ENCODE measurements around the gene PDAP1. TPM values are rescaled to one million over a fixed set of nuclear protein-coding genes. Genes with fewer than 3 reads are reported as not detected.
A peak's percentile ranks its signal among the peaks of the same experiment; 100 is the strongest.
"Not testable (repeated sequence)": the region's sequence is repeated elsewhere in the genome, so short reads cannot be mapped to it uniquely, and the experiment has no call there.

The PDAP1 gene
- total and polyA plus RNA-seq, 5 donors, result 85.9 to 167 (median 90.7) TPM

GRCh38 chr7:99447943-99448342 is 39.5 kb upstream of the PDAP1 start:
- H3K4me3 ChIP-seq (ENCODE audit: low read length), result no peak overlapping the region
- no peaks in the 10 kb centered on the region for H3K27me3 ChIP-seq (ENCODE audit: control insufficient read depth, insufficient read depth)
- DNase-seq, result peak in 1 of 3 donors; percentile 42
- intact Hi-C loops (cut with DNase I), result no loop called here
- H3K27ac ChIP-seq (ENCODE audit: low read length), result no peak overlapping the region
- WGBS, result 89% methylated on average over 10 of the region's 10 CpGs
- H3K9me3 ChIP-seq (ENCODE audit: control insufficient read depth, low read length), result no peaks in the 10 kb centered on the region
- no peak for ATAC-seq
- H3K4me1 ChIP-seq (ENCODE audit: control insufficient read depth, insufficient read depth, low read length), result no peaks in the 10 kb centered on the region

- no peak for ATAC-seq
- H3K9me3 ChIP-seq (ENCODE audit: control insufficient read depth, low read length), result no peaks in the 10 kb centered on the region
- intact Hi-C loops (cut with DNase I), result no loop called here
- no peaks in the 10 kb centered on the region for H3K4me1 ChIP-seq (ENCODE audit: control insufficient read depth, insufficient read depth, low read length)
- H3K4me3 ChIP-seq (ENCODE audit: low read length), result no peak overlapping the region
- no peak overlapping the region for H3K27ac ChIP-seq (ENCODE audit: low read length)
- H3K27me3 ChIP-seq (ENCODE audit: control insufficient read depth, insufficient read depth), result no peaks in the 10 kb centered on the region
- WGBS, result 84% methylated on average over 4 of the region's 4 CpGs
- DNase-seq, result no peak
These were observed 37.7 kb upstream of the PDAP1 start for GRCh38 chr7:99446096-99446495.

DNA sequence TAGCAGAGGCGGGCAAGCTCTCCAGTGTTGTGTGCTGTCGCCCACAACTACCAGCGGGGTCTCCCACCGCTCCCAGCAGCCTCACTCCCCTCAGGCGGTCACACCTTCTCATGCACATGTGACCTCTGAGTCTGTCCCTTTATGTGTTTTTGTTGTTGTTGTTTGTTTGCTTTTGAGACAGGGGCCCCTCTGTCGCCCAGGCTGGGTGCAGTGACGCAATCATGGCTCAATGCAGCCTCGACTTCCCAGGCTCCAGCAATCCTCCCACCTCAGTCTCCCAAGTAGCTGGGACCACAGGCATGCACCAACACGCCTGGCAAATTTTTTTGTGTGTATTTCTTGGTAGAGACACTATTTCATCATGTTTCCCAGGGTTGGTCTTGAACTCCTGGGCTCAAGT is 31.8 kb upstream of the PDAP1 start:
- H3K9me3 ChIP-seq (ENCODE audit: control insufficient read depth, low read length), result no peaks in the 10 kb centered on the region
- DNase-seq (peak in 1 of 3 donors; percentile 18), ATAC-seq (no peak)
- no peak overlapping the region for H3K27ac ChIP-seq (ENCODE audit: low read length)
- intact Hi-C loops (cut with DNase I), result no loop called here
- no peak overlapping the region for H3K4me3 ChIP-seq (ENCODE audit: low read length)
- H3K4me1 ChIP-seq (ENCODE audit: control insufficient read depth, insufficient read depth, low read length), result peaks cover 3% of the 10 kb centered on the region
- no peaks in the 10 kb centered on the region for H3K27me3 ChIP-seq (ENCODE audit: control insufficient read depth, insufficient read depth)
- WGBS, result 77% methylated on average over 9 of the region's 9 CpGs

GRCh38 chr7:99438573-99439480 is 30.4 kb upstream of the PDAP1 start, which contains the start of the genes CPSF4 and PTCD1:
Gene CPSF4, plus strand, starts transcription at chr7:99438943. Its CDS starts 140 bp downstream, at chr7:99439083.
Gene PTCD1, minus strand, starts transcription at chr7:99438798. Its CDS starts 3,556 bp downstream, at chr7:99435242.
- Histone ChIP-seq H3K4me1 (ENCODE audit: control insufficient read depth, insufficient read depth, low read length) (peaks cover 3% of the 10 kb centered on the region), H3K27me3 (ENCODE audit: control insufficient read depth, insufficient read depth) (no peaks in the 10 kb centered on the region), H3K4me3 (ENCODE audit: low read length) (peak within 1 kb of the TSS; percentile 83), H3K27ac (ENCODE audit: low read length) (peak within 1 kb of the TSS; percentile 52), H3K9me3 (ENCODE audit: control insufficient read depth, low read length) (no peaks in the 10 kb centered on the region)
- under 1% methylated on average over 89 of the region's 89 CpGs for WGBS
- intact Hi-C loops (cut with DNase I), result no loop called here
- ATAC-seq (peak; percentile 97 to 98), DNase-seq (peak; percentile 97 to 98 (median 98))

- peak overlapping the region; percentile 52 for H3K27ac ChIP-seq (ENCODE audit: low read length)
- peak overlapping the region; percentile 83 for H3K4me3 ChIP-seq (ENCODE audit: low read length)
- peak; percentile 12 to 32 for ATAC-seq
- WGBS, result 19% methylated on average over 20 of the region's 20 CpGs
- no peak for DNase-seq
- peaks cover 3% of the 10 kb centered on the region for H3K4me1 ChIP-seq (ENCODE audit: control insufficient read depth, insufficient read depth, low read length)
- H3K9me3 ChIP-seq (ENCODE audit: control insufficient read depth, low read length), result no peaks in the 10 kb centered on the region
- intact Hi-C loops (cut with DNase I), result no loop called here
- no peaks in the 10 kb centered on the region for H3K27me3 ChIP-seq (ENCODE audit: control insufficient read depth, insufficient read depth)
These were observed 29.7 kb upstream of the PDAP1 start for GRCh38 chr7:99437946-99438572.

- no peak overlapping the region for H3K4me3 ChIP-seq (ENCODE audit: low read length)
- no peak overlapping the region for H3K27ac ChIP-seq (ENCODE audit: low read length)
- intact Hi-C loops (cut with DNase I), result no loop called here
- ATAC-seq, result no peak
- no peaks in the 10 kb centered on the region for H3K27me3 ChIP-seq (ENCODE audit: control insufficient read depth, insufficient read depth)
- no peaks in the 10 kb centered on the region for H3K4me1 ChIP-seq (ENCODE audit: control insufficient read depth, insufficient read depth, low read length)
- no peaks in the 10 kb centered on the region for H3K9me3 ChIP-seq (ENCODE audit: control insufficient read depth, low read length)
- 95% methylated on average over 9 of the region's 9 CpGs for WGBS
- peak in 1 of 3 donors; percentile 19 for DNase-seq
These were observed 24.8 kb upstream of the PDAP1 start for GRCh38 chr7:99433158-99433557.

GRCh38 chr7:99431756-99432540 is 23.6 kb upstream of the PDAP1 start:
- ATAC-seq; H3K27ac ChIP-seq (ENCODE audit: low read length); H3K4me1 ChIP-seq (ENCODE audit: control insufficient read depth, insufficient read depth, low read length); H3K4me3 ChIP-seq (ENCODE audit: low read length); intact Hi-C loops (cut with DNase I); H3K27me3 ChIP-seq (ENCODE audit: control insufficient read depth, insufficient read depth); H3K9me3 ChIP-seq (ENCODE audit: control insufficient read depth, low read length): not testable (repeated sequence)
- WGBS, result 67% methylated on average over 13 of the region's 13 CpGs
- DNase-seq, result peak in 1 of 3 donors; percentile 7

DNA sequence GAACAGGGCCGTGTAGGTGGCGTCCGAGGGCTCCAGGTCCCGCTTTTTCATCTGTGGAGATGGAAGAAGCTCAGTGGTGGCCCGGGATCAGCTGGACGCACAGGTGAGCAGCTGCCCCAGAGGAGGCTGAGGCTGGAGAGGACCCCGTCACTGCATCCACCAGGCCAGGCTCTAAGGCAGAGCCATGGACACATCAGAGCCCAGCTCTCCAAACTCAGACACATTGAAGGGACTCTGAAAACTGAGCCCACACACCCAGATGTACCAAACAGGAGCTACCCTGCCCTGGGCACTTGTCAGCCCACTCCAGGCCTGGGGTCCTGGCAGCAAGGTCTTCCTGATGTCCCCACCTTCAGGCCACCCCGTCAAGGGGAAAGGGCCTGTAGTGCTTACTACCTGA is 21.4 kb upstream of the PDAP1 start:
- Histone ChIP-seq H3K4me1 (ENCODE audit: control insufficient read depth, insufficient read depth, low read length) (no peaks in the 10 kb centered on the region), H3K27ac (ENCODE audit: low read length) (no peak overlapping the region), H3K27me3 (ENCODE audit: control insufficient read depth, insufficient read depth) (no peaks in the 10 kb centered on the region), H3K4me3 (ENCODE audit: low read length) (no peak overlapping the region), H3K9me3 (ENCODE audit: control insufficient read depth, low read length) (no peaks in the 10 kb centered on the region)
- ATAC-seq (peak in 1 of 2 donors; percentile 22), DNase-seq (peak in 1 of 3 donors; percentile 16)
- WGBS, result 89% methylated on average over 8 of the region's 8 CpGs
- intact Hi-C loops (cut with DNase I), result no loop called here

- intact Hi-C loops (cut with DNase I), result no loop called here
- DNase-seq (peak in 1 of 3 donors; percentile 27), ATAC-seq (no peak)
- Histone ChIP-seq H3K27me3 (ENCODE audit: control insufficient read depth, insufficient read depth) (no peaks in the 10 kb centered on the region), H3K4me1 (ENCODE audit: control insufficient read depth, insufficient read depth, low read length) (no peaks in the 10 kb centered on the region), H3K9me3 (ENCODE audit: control insufficient read depth, low read length) (no peaks in the 10 kb centered on the region), H3K4me3 (ENCODE audit: low read length) (no peak overlapping the region), H3K27ac (ENCODE audit: low read length) (no peak overlapping the region)
- 80% methylated on average over 10 of the region's 10 CpGs for WGBS
These were observed 20.7 kb upstream of the PDAP1 start for GRCh38 chr7:99428972-99429566.

- no peaks in the 10 kb centered on the region for H3K9me3 ChIP-seq (ENCODE audit: control insufficient read depth, low read length)
- DNase-seq (peak in 1 of 3 donors; percentile 30), ATAC-seq (no peak)
- WGBS, result 93% methylated on average over 24 of the region's 24 CpGs
- intact Hi-C loops (cut with DNase I), result no loop called here
- no peaks in the 10 kb centered on the region for H3K27me3 ChIP-seq (ENCODE audit: control insufficient read depth, insufficient read depth)
- no peak overlapping the region for H3K4me3 ChIP-seq (ENCODE audit: low read length)
- no peak overlapping the region for H3K27ac ChIP-seq (ENCODE audit: low read length)
- H3K4me1 ChIP-seq (ENCODE audit: control insufficient read depth, insufficient read depth, low read length), result no peaks in the 10 kb centered on the region
These were observed 16.7 kb upstream of the PDAP1 start for GRCh38 chr7:99424932-99425730.
